HG03103 (cell line): Measurements from ENCODE around the gene KCNB1.

Experiments used
- ATAC-seq: cut with Tn5 transposase; IDR thresholded peaks from one replicate; pipeline ENCODE4 v1.9.1; 2021; ENCODE audit warnings: low read depth; ENCODE audit not compliant: unreplicated experiment

The KCNB1 gene

GRCh38 chr20:49394264-49394663 lies 88.2 kb downstream of the KCNB1 start:
- no peak for ATAC-seq

- no peak for ATAC-seq
Observed at GRCh38 chr20:49393803-49394202, 88.7 kb downstream of the KCNB1 start.

GRCh38 chr20:49392745-49393144 lies 89.7 kb downstream of the KCNB1 start:
- no peak for ATAC-seq

- ATAC-seq, result no peak
Observed at GRCh38 chr20:49391404-49392245, 90.8 kb downstream of the KCNB1 start.

- ATAC-seq, result no peak
Observed at GRCh38 chr20:49389854-49390253, 92.6 kb downstream of the KCNB1 start.

- ATAC-seq, result no peak
Observed at GRCh38 chr20:49388744-49389143, 93.7 kb downstream of the KCNB1 start.

- ATAC-seq, result no peak
Observed at GRCh38 chr20:49387581-49387939, 94.9 kb downstream of the KCNB1 start.

GRCh38 chr20:49386848-49387580 lies 95.5 kb downstream of the KCNB1 start:
- no peak for ATAC-seq

GRCh38 chr20:49385465-49385864 lies 97.0 kb downstream of the KCNB1 start:
- ATAC-seq, result no peak

GRCh38 chr20:49384437-49385434 lies 97.7 kb downstream of the KCNB1 start:
- no peak for ATAC-seq

GRCh38 chr20:49381558-49382493 lies 100.6 kb downstream of the KCNB1 start:
- ATAC-seq, result no peak

GRCh38 chr20:49380337-49380780 lies 102.1 kb downstream of the KCNB1 start:
- no peak for ATAC-seq

- no peak for ATAC-seq
Observed at GRCh38 chr20:49379338-49379737, 103.1 kb downstream of the KCNB1 start.

GRCh38 chr20:49377326-49377725 lies 105.1 kb downstream of the KCNB1 start:
- no peak for ATAC-seq

- ATAC-seq, result no peak
Observed at GRCh38 chr20:49375170-49375569, 107.3 kb downstream of the KCNB1 start.

GRCh38 chr20:49372095-49372734 lies 110.3 kb downstream of the KCNB1 start:
- ATAC-seq, result no peak

- no peak for ATAC-seq
Observed at GRCh38 chr20:49368596-49368995, 113.9 kb downstream of the KCNB1 start.

GRCh38 chr20:49367113-49367512 lies 115.4 kb downstream of the KCNB1 start:
- no peak for ATAC-seq

GRCh38 chr20:49366687-49367086 lies 115.8 kb downstream of the KCNB1 start:
- ATAC-seq, result no peak
